Measurements from ENCODE around the gene SLC22A4.

- TF ChIP-seq, protein P1, sequence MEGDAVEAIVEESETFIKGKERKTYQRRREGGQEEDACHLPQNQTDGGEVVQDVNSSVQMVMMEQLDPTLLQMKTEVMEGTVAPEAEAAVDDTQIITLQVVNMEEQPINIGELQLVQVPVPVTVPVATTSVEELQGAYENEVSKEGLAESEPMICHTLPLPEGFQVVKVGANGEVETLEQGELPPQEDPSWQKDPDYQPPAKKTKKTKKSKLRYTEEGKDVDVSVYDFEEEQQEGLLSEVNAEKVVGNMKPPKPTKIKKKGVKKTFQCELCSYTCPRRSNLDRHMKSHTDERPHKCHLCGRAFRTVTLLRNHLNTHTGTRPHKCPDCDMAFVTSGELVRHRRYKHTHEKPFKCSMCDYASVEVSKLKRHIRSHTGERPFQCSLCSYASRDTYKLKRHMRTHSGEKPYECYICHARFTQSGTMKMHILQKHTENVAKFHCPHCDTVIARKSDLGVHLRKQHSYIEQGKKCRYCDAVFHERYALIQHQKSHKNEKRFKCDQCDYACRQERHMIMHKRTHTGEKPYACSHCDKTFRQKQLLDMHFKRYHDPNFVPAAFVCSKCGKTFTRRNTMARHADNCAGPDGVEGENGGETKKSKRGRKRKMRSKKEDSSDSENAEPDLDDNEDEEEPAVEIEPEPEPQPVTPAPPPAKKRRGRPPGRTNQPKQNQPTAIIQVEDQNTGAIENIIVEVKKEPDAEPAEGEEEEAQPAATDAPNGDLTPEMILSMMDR (IDR thresholded peaks at IDR 0.05; ENCODE audit: poor library complexity) = no peak
- TF ChIP-seq EZH2 (IDR thresholded peaks at IDR 0.05; ENCODE audit: borderline replicate concordance) (no peak), EZH2phosphoT487 (IDR thresholded peaks at IDR 0.05; ENCODE audit: low read depth, severe bottlenecking, unreplicated experiment) (no peak)
Observed at GRCh38 chr5:132375957-132376356, 81.8 kb downstream of the SLC22A4 start.

Measured in hepatocyte (in vitro differentiated cells).